ENCODE results near the gene PIP5K1B. TPM values are rescaled to one million over a fixed set of nuclear protein-coding genes. Genes with fewer than 3 reads are reported as not detected.

Gene PIP5K1B
- total RNA-seq, 1 experiment from 2014 or later, result not detected

GRCh38 chr9:68852941-68853340 is 147.9 kb downstream of the PIP5K1B start:
- no peak for DNase-seq (ENCODE audit: low read depth)

- no peak for DNase-seq (ENCODE audit: low read depth)
These were observed 154.3 kb downstream of the PIP5K1B start for GRCh38 chr9:68859347-68859746.

- DNase-seq (ENCODE audit: low read depth), result no peak
These were observed 155.4 kb downstream of the PIP5K1B start for GRCh38 chr9:68860419-68860818.

- no peak for DNase-seq (ENCODE audit: low read depth)
These were observed 156.4 kb downstream of the PIP5K1B start for GRCh38 chr9:68861436-68861835.

- DNase-seq (ENCODE audit: low read depth), result no peak
These were observed 162.0 kb downstream of the PIP5K1B start for GRCh38 chr9:68867066-68867465.

GRCh38 chr9:68869022-68869421 is 164.0 kb downstream of the PIP5K1B start:
- no peak for DNase-seq (ENCODE audit: low read depth)

GRCh38 chr9:68870086-68870485 is 165.0 kb downstream of the PIP5K1B start:
- no peak for DNase-seq (ENCODE audit: low read depth)

- DNase-seq (ENCODE audit: low read depth), result no peak
These were observed 166.2 kb downstream of the PIP5K1B start for GRCh38 chr9:68871236-68871635.

- no peak for DNase-seq (ENCODE audit: low read depth)
These were observed 167.0 kb downstream of the PIP5K1B start for GRCh38 chr9:68872026-68872501.

- DNase-seq (ENCODE audit: low read depth), result no peak
These were observed 168.1 kb downstream of the PIP5K1B start for GRCh38 chr9:68873179-68873578.

GRCh38 chr9:68876273-68876672 is 171.2 kb downstream of the PIP5K1B start:
- DNase-seq (ENCODE audit: low read depth), result no peak

- no peak for DNase-seq (ENCODE audit: low read depth)
These were observed 171.6 kb downstream of the PIP5K1B start for GRCh38 chr9:68876681-68877080.

GRCh38 chr9:68877219-68877618 is 172.2 kb downstream of the PIP5K1B start:
- DNase-seq (ENCODE audit: low read depth), result no peak

- no peak for DNase-seq (ENCODE audit: low read depth)
These were observed 173.4 kb downstream of the PIP5K1B start for GRCh38 chr9:68878450-68878849.

GRCh38 chr9:68883224-68883623 is 178.2 kb downstream of the PIP5K1B start:
- no peak for DNase-seq (ENCODE audit: low read depth)

- no peak for DNase-seq (ENCODE audit: low read depth)
These were observed 182.2 kb downstream of the PIP5K1B start for GRCh38 chr9:68887232-68887631.

- no peak for DNase-seq (ENCODE audit: low read depth)
These were observed 189.5 kb downstream of the PIP5K1B start for GRCh38 chr9:68894502-68894901.

GRCh38 chr9:68895741-68896478 is 190.9 kb downstream of the PIP5K1B start:
- no peak for DNase-seq (ENCODE audit: low read depth)

- DNase-seq (ENCODE audit: low read depth), result no peak
These were observed 191.4 kb downstream of the PIP5K1B start for GRCh38 chr9:68896486-68896885.

GRCh38 chr9:68897577-68898145 is 192.6 kb downstream of the PIP5K1B start:
- no peak for DNase-seq (ENCODE audit: low read depth)

- no peak for DNase-seq (ENCODE audit: low read depth)
These were observed 193.9 kb downstream of the PIP5K1B start for GRCh38 chr9:68898781-68899439.

GRCh38 chr9:68904454-68904853 is 199.4 kb downstream of the PIP5K1B start:
- no peak for DNase-seq (ENCODE audit: low read depth)

- no peak for DNase-seq (ENCODE audit: low read depth)
These were observed 200.1 kb downstream of the PIP5K1B start for GRCh38 chr9:68905129-68905528.

Measured in M059J (cell line).